GM19238 (cell line): Measurements from ENCODE around the gene PIBF1.
"Not testable (repeated sequence)": the region's sequence is repeated elsewhere in the genome, so short reads cannot be mapped to it uniquely, and the experiment has no call there.

Source experiments
- DNase-seq: peaks from one replicate; pipeline ENCODE4 v3.0.0; 2011; ENCODE audit warnings: low spot score; ENCODE audit not compliant: insufficient read length

PIBF1 gene

GRCh38 chr13:72781451-72782439 lies at the start of gene PIBF1, which contains the start of gene DIS3:
TSS of gene PIBF1 (plus strand) at chr13:72782133. CDS start at chr13:72783470, 1,337 bp downstream.
TSS of gene DIS3 (minus strand) at chr13:72781900. CDS start at chr13:72781832, 68 bp downstream.
- peak; percentile 78 for DNase-seq

- DNase-seq = no peak
These were observed 44.9 kb upstream of the PIBF1 start for GRCh38 chr13:72737033-72737432.

- DNase-seq = no peak
These were observed 41.9 kb upstream of the PIBF1 start for GRCh38 chr13:72740015-72740414.

GRCh38 chr13:72745260-72745659 lies 36.7 kb upstream of the PIBF1 start:
- no peak for DNase-seq

GRCh38 chr13:72751220-72751619 lies 30.7 kb upstream of the PIBF1 start:
- no peak for DNase-seq

GRCh38 chr13:72754111-72754510 lies 27.8 kb upstream of the PIBF1 start:
- no peak for DNase-seq

GRCh38 chr13:72757792-72758535 lies 24.0 kb upstream of the PIBF1 start:
- DNase-seq = no peak

GRCh38 chr13:72760189-72760588 lies 21.7 kb upstream of the PIBF1 start:
- DNase-seq = no peak

- DNase-seq = no peak
These were observed 18.5 kb upstream of the PIBF1 start for GRCh38 chr13:72763411-72763810.

- DNase-seq = no peak
These were observed 7.9 kb upstream of the PIBF1 start for GRCh38 chr13:72774019-72774418.

- no peak for DNase-seq
These were observed 784 bp downstream of the PIBF1 start for GRCh38 chr13:72782717-72783116.

GRCh38 chr13:72784679-72785078 lies 2.7 kb downstream of the PIBF1 start:
- DNase-seq = not testable (repeated sequence)

- DNase-seq = no peak
These were observed 6.9 kb downstream of the PIBF1 start for GRCh38 chr13:72788831-72789230.

- no peak for DNase-seq
These were observed 10.7 kb downstream of the PIBF1 start for GRCh38 chr13:72792640-72793039.

- no peak for DNase-seq
These were observed 16.9 kb downstream of the PIBF1 start for GRCh38 chr13:72798817-72799216.

- no peak for DNase-seq
These were observed 22.4 kb downstream of the PIBF1 start for GRCh38 chr13:72804301-72804700.

GRCh38 chr13:72805676-72806346 lies 23.9 kb downstream of the PIBF1 start:
- no peak for DNase-seq

GRCh38 chr13:72806514-72806913 lies 24.6 kb downstream of the PIBF1 start:
- DNase-seq = not testable (repeated sequence)

- no peak for DNase-seq
These were observed 27.1 kb downstream of the PIBF1 start for GRCh38 chr13:72808917-72809500.

GRCh38 chr13:72820156-72820897 lies 38.4 kb downstream of the PIBF1 start:
- no peak for DNase-seq

GRCh38 chr13:72820898-72821279 lies 39.0 kb downstream of the PIBF1 start:
- DNase-seq = no peak
